HepG2 (cell line): Measurements from ENCODE around the gene MAP1LC3A. TPM values are rescaled to one million over a fixed set of nuclear protein-coding genes. Genes with fewer than 3 reads are reported as not detected.

ENCODE experiments used
- BHLHE40 ChIP-seq: IDR thresholded peaks from 2 replicates; pipeline ENCODE4 v1.6.1; 2011; ENCODE audit warnings: low read length, improper control_type of control experiment
- KLF13 ChIP-seq: sonication (generic); formaldehyde crosslinking; IDR thresholded peaks from 2 replicates; pipeline ENCODE4 v1.4.0; 2020; ENCODE audit warnings: mild to moderate bottlenecking, missing genetic modification reagents
- MEF2D ChIP-seq: sonication (generic); formaldehyde crosslinking; IDR thresholded peaks from 2 replicates; pipeline ENCODE4 v1.5.1; 2020; ENCODE audit warnings: mild to moderate bottlenecking, missing genetic modification reagents
- NCOA2 ChIP-seq: sonication (generic); formaldehyde crosslinking; IDR thresholded peaks from 2 replicates; pipeline ENCODE4 v1.8.0; 2022; ENCODE audit warnings: inconsistent platforms
- NFKBIZ ChIP-seq: IDR thresholded peaks from 2 replicates; pipeline ENCODE4 v1.6.1; 2018; ENCODE audit warnings: missing genetic modification reagents, missing compliant biosample characterization
- RFX1 ChIP-seq: fragments of 450-650 bp; IDR thresholded peaks from 2 replicates; pipeline ENCODE4 v1.6.1; 2017
- RFXAP ChIP-seq: sonication (generic); formaldehyde crosslinking; IDR thresholded peaks from 2 replicates; pipeline ENCODE4 v1.4.0; 2020; ENCODE audit warnings: missing genetic modification reagents, borderline replicate concordance
- SALL2 ChIP-seq: sonication (generic); formaldehyde crosslinking; IDR thresholded peaks from 2 replicates; pipeline ENCODE4 v1.8.1; 2023; ENCODE audit warnings: mild to moderate bottlenecking, missing genetic modification reagents, inconsistent platforms
- TAF15 ChIP-seq: fragments of 200-400 bp; formaldehyde crosslinking; IDR thresholded peaks from one replicate; pipeline ENCODE4 v1.6.1; 2018; ENCODE audit warnings: mild to moderate bottlenecking, low read depth, low read length; ENCODE audit not compliant: poor library complexity, severe bottlenecking
- ZNF143 ChIP-seq: sonication (generic); formaldehyde crosslinking; IDR thresholded peaks from 2 replicates; pipeline ENCODE4 v1.4.0; 2020; ENCODE audit warnings: missing genetic modification reagents
- ZNF160 ChIP-seq: sonication (generic); formaldehyde crosslinking; IDR thresholded peaks from 2 replicates; pipeline ENCODE4 v1.8.0; 2022; ENCODE audit warnings: mild to moderate bottlenecking, inconsistent platforms, missing genetic modification reagents
- ZNF556 ChIP-seq: sonication (generic); formaldehyde crosslinking; IDR thresholded peaks from 2 replicates; pipeline ENCODE4 v1.4.0; 2020; ENCODE audit warnings: mild to moderate bottlenecking, missing genetic modification reagents, borderline replicate concordance
- ZNF781 ChIP-seq: sonication (generic); formaldehyde crosslinking; IDR thresholded peaks from 2 replicates; pipeline ENCODE4 v1.5.1; 2020; ENCODE audit warnings: borderline replicate concordance, mild to moderate bottlenecking, missing genetic modification reagents; ENCODE audit errors: not compliant biosample characterization
- polyA plus RNA-seq, 8 experiments: library from polyadenylated mRNA; depleted of rRNA in 3 of 8; stranded (reverse) in 7 of 8; unstranded in 1 of 8; fragments of >200 nt; fragmentation: Illumina TruSeq in 4 of 8; extraction: Trizol in 4 of 8; gene quantifications; 2 replicates each; pipeline versions ENCODE4 v1.2.1 to v1.2.3, GENCODE V29; 2011 to 2016; ENCODE audit warnings: low read depth in 4 of 8, missing spikeins in 1 of 8, mixed read lengths in 1 of 8; ENCODE audit not compliant: insufficient read depth in 1 of 8
- total RNA-seq, 5 experiments: library from RNA; depleted of rRNA; stranded (reverse); fragments of >200 nt; fragmentation: Illumina TruSeq; extraction: Trizol; gene quantifications; 2 replicates each; pipeline ENCODE4 v1.2.3, GENCODE V29; 2016; ENCODE audit warnings: low read depth in 1 of 5
- TF ChIP-seq, protein P1 (sequence below): IDR thresholded peaks from 2 replicates; pipeline ENCODE4 v1.4.0; 2020; ENCODE audit warnings: mild to moderate bottlenecking, missing genetic modification reagents
- TF ChIP-seq, protein P2 (sequence below): sonication (generic); formaldehyde crosslinking; IDR thresholded peaks from 2 replicates; pipeline ENCODE4 v1.4.0; 2020; ENCODE audit warnings: missing genetic modification reagents
- TF ChIP-seq, protein P3 (sequence below): sonication (generic); formaldehyde crosslinking; conservative IDR thresholded peaks from 2 replicates; pipeline ENCODE4 v1.4.0; 2020; ENCODE audit warnings: missing genetic modification reagents
- TF ChIP-seq, protein P4 (sequence below): IDR thresholded peaks from 2 replicates; pipeline ENCODE4 v1.6.1; 2016; ENCODE audit warnings: control low read depth
- TF ChIP-seq, protein P5 (sequence below): sonication (generic); formaldehyde crosslinking; IDR thresholded peaks from 2 replicates; pipeline ENCODE4 v1.5.0; 2020; ENCODE audit warnings: mild to moderate bottlenecking, missing genetic modification reagents

MAP1LC3A gene
- total and polyA plus RNA-seq, 2 of the 13 experiments (the other 11 are each of a cell fraction or from before 2014, with no cell fraction given), result not detected

DNA sequence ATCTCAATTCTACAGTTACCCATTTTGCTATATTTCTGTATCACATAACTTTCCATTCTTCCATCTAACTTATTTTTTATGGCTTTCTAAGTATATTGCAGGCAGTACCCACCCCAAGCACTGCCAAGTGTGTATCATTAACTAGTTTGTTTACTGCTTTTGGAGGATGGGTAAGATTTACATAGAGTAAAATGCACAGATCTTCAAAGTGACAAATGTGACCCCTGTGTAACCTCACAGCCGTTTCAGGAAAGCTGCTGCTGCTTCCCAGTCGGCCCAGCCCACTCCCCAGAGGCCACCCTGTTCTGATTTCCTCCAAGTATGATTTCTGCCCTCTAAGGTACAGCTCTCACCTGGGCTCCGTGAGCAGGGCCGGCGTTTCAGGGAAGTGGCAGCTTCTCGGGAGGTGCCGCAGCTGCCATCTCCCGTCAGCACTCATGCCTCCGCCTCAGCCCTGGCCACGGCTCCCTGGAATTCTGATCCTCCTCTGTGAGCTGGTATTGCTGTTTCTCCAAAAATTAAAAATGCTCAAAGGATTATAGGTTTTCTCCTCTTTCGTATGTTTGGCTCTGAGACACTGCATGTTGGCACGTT, 15.0 kb upstream of the MAP1LC3A start (continued):
- TF ChIP-seq NFKBIZ (no peak), ZNF556 (no peak), MEF2D (CRISPR knock-in tag) (no peak), RFXAP (CRISPR knock-in tag) (no peak), ZNF160 (CRISPR knock-in tag) (no peak), ZNF143 (CRISPR knock-in tag) (no peak), RFX1 (no peak), KLF13 (CRISPR knock-in tag) (no peak), TAF15 (no peak), BHLHE40 (no peak), ZNF781 (CRISPR knock-in tag) (no peak), NCOA2 (CRISPR knock-in tag) (peak; percentile 45; the same call in 1 of the 2 replicates), SALL2 (no peak)
- TF ChIP-seq, protein P1, sequence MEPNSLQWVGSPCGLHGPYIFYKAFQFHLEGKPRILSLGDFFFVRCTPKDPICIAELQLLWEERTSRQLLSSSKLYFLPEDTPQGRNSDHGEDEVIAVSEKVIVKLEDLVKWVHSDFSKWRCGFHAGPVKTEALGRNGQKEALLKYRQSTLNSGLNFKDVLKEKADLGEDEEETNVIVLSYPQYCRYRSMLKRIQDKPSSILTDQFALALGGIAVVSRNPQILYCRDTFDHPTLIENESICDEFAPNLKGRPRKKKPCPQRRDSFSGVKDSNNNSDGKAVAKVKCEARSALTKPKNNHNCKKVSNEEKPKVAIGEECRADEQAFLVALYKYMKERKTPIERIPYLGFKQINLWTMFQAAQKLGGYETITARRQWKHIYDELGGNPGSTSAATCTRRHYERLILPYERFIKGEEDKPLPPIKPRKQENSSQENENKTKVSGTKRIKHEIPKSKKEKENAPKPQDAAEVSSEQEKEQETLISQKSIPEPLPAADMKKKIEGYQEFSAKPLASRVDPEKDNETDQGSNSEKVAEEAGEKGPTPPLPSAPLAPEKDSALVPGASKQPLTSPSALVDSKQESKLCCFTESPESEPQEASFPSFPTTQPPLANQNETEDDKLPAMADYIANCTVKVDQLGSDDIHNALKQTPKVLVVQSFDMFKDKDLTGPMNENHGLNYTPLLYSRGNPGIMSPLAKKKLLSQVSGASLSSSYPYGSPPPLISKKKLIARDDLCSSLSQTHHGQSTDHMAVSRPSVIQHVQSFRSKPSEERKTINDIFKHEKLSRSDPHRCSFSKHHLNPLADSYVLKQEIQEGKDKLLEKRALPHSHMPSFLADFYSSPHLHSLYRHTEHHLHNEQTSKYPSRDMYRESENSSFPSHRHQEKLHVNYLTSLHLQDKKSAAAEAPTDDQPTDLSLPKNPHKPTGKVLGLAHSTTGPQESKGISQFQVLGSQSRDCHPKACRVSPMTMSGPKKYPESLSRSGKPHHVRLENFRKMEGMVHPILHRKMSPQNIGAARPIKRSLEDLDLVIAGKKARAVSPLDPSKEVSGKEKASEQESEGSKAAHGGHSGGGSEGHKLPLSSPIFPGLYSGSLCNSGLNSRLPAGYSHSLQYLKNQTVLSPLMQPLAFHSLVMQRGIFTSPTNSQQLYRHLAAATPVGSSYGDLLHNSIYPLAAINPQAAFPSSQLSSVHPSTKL (CRISPR knock-in tag), result peak; percentile 40; the same call in 1 of the 2 replicates
- TF ChIP-seq, protein P2, sequence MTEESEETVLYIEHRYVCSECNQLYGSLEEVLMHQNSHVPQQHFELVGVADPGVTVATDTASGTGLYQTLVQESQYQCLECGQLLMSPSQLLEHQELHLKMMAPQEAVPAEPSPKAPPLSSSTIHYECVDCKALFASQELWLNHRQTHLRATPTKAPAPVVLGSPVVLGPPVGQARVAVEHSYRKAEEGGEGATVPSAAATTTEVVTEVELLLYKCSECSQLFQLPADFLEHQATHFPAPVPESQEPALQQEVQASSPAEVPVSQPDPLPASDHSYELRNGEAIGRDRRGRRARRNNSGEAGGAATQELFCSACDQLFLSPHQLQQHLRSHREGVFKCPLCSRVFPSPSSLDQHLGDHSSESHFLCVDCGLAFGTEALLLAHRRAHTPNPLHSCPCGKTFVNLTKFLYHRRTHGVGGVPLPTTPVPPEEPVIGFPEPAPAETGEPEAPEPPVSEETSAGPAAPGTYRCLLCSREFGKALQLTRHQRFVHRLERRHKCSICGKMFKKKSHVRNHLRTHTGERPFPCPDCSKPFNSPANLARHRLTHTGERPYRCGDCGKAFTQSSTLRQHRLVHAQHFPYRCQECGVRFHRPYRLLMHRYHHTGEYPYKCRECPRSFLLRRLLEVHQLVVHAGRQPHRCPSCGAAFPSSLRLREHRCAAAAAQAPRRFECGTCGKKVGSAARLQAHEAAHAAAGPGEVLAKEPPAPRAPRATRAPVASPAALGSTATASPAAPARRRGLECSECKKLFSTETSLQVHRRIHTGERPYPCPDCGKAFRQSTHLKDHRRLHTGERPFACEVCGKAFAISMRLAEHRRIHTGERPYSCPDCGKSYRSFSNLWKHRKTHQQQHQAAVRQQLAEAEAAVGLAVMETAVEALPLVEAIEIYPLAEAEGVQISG, result no peak
- TF ChIP-seq, protein P3, sequence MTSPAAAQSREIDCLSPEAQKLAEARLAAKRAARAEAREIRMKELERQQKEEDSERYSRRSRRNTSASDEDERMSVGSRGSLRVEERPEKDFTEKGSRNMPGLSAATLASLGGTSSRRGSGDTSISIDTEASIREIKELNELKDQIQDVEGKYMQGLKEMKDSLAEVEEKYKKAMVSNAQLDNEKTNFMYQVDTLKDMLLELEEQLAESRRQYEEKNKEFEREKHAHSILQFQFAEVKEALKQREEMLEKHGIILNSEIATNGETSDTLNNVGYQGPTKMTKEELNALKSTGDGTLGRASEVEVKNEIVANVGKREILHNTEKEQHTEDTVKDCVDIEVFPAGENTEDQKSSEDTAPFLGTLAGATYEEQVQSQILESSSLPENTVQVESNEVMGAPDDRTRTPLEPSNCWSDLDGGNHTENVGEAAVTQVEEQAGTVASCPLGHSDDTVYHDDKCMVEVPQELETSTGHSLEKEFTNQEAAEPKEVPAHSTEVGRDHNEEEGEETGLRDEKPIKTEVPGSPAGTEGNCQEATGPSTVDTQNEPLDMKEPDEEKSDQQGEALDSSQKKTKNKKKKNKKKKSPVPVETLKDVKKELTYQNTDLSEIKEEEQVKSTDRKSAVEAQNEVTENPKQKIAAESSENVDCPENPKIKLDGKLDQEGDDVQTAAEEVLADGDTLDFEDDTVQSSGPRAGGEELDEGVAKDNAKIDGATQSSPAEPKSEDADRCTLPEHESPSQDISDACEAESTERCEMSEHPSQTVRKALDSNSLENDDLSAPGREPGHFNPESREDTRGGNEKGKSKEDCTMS (CRISPR knock-in tag), result no peak
- TF ChIP-seq, protein P4, sequence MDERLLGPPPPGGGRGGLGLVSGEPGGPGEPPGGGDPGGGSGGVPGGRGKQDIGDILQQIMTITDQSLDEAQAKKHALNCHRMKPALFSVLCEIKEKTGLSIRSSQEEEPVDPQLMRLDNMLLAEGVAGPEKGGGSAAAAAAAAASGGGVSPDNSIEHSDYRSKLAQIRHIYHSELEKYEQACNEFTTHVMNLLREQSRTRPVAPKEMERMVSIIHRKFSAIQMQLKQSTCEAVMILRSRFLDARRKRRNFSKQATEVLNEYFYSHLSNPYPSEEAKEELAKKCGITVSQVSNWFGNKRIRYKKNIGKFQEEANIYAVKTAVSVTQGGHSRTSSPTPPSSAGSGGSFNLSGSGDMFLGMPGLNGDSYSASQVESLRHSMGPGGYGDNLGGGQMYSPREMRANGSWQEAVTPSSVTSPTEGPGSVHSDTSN (CRISPR knock-in tag), result no peak
- TF ChIP-seq, protein P5, sequence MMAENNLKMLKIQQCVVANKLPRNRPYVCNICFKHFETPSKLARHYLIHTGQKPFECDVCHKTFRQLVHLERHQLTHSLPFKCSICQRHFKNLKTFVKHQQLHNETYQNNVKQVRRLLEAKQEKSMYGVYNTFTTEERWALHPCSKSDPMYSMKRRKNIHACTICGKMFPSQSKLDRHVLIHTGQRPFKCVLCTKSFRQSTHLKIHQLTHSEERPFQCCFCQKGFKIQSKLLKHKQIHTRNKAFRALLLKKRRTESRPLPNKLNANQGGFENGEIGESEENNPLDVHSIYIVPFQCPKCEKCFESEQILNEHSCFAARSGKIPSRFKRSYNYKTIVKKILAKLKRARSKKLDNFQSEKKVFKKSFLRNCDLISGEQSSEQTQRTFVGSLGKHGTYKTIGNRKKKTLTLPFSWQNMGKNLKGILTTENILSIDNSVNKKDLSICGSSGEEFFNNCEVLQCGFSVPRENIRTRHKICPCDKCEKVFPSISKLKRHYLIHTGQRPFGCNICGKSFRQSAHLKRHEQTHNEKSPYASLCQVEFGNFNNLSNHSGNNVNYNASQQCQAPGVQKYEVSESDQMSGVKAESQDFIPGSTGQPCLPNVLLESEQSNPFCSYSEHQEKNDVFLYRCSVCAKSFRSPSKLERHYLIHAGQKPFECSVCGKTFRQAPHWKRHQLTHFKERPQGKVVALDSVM (CRISPR knock-in tag), result no peak
